Activated naive CD4-positive, alpha-beta T cell treated with anti-CD3 and anti-CD28 coated beads, Interleukin-2, amount 10 ng/mL, durations not matched to agents 7 days and 5 days (primary cell): ENCODE data around the gene MPO.

ENCODE experiments used
- CTCF ChIA-PET: fragments of 350-600 bp; sonication (Branson Sonifier 250); formaldehyde crosslinking; loops from one replicate; lab custom pipeline; 2021; ENCODE audit warnings: antibody characterized with exemption; lab: Charles Lee
- DNase-seq: peaks from one replicate; pipeline ENCODE4 v3.0.0-alpha.2; 2020
- H3K27ac Mint-ChIP-seq: one replicate; pipeline ENCODE4 v1.8.0; 2021; ENCODE audit warnings: mild to moderate bottlenecking, moderate library complexity, mixed read lengths
- H3K27me3 Mint-ChIP-seq: one replicate; pipeline ENCODE4 v1.8.0; 2021; ENCODE audit warnings: mild to moderate bottlenecking, mixed read lengths
- H3K36me3 Mint-ChIP-seq: one replicate; pipeline ENCODE4 v1.8.0; 2021; ENCODE audit warnings: mixed read lengths
- H3K4me1 Mint-ChIP-seq: one replicate; pipeline ENCODE4 v1.8.0; 2021; ENCODE audit warnings: mixed read lengths
- H3K4me3 Mint-ChIP-seq: one replicate; pipeline ENCODE4 v1.8.0; 2021; ENCODE audit warnings: mild to moderate bottlenecking, moderate library complexity, mixed read lengths
- H3K9me3 Mint-ChIP-seq: one replicate; pipeline ENCODE4 v1.8.0; 2021; ENCODE audit warnings: mixed read lengths

Gene MPO

GRCh38 chr17:58284613-58285421 lies 4.1 kb upstream of the MPO start:
- Mint-ChIP-seq H3K36me3 (no peaks in the 10 kb centered on the region), H3K27ac (no peak overlapping the region), H3K4me3 (no peak overlapping the region), H3K4me1 (peaks cover 1% of the 10 kb centered on the region), H3K9me3 (no peaks in the 10 kb centered on the region), H3K27me3 (peaks cover 51% of the 10 kb centered on the region)
- CTCF ChIA-PET = interaction anchor here (0.5 kb wide), 1 partner anchor 163 kb away, joined by 3 read pairs; no protein-coding TSS in a partner anchor
- no peak for DNase-seq

DNA sequence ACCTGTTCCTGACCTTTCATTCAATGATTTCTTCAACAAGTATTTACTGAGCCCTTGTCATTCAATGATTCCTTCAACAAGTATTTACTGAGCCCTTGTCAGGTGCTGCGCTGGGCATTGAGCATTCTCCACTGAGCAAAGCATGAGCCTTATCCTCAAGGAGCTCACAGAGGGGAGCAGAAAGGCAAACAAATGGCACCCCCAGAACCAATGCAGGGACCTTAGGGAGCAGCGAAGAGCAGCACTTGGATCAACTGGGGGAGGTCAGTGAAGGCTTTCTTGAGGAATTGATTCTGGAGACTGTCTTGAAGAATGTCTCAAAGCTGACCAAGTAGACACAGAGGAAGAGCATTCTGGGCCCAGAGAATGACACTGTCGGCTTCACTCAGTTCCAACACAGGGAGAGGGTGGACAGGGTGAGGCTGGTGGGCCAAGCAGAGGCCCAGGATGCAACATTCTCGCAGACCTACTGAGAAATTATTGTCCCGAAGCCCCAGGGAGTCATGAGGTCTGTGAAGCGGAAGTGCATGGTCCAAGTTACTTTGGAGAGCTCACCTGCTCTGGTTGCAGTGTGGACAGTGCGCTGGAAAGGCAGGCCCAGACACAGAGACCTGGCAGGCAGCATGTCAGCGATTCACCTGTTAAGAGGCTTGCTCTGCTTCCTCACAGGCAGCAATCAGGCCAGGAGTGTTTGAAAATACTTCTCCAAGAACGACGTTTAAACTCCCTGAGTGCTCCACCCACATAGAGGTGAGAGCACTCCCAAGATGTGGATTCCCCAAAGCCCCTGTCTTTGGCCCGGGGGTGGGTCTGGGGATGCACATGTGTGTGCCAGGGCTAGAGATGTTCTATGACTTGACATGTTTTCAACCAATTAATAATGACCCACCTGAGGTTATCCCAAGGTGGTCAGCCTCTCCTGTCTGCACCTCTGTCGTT lies 3.2 kb upstream of the MPO start:
- CTCF ChIA-PET = interaction anchor here (0.5 kb wide), 1 partner anchor 164 kb away, joined by 3 read pairs; no protein-coding TSS in a partner anchor
- H3K4me1 Mint-ChIP-seq = peaks cover 6% of the 10 kb centered on the region
- no peaks in the 10 kb centered on the region for H3K9me3 Mint-ChIP-seq
- no peaks in the 10 kb centered on the region for H3K36me3 Mint-ChIP-seq
- no peak overlapping the region for H3K4me3 Mint-ChIP-seq
- peaks cover 59% of the 10 kb centered on the region for H3K27me3 Mint-ChIP-seq
- DNase-seq = no peak
- H3K27ac Mint-ChIP-seq = no peak overlapping the region

GRCh38 chr17:58282442-58282841 lies 1.7 kb upstream of the MPO start:
- Mint-ChIP-seq H3K9me3 (no peaks in the 10 kb centered on the region), H3K36me3 (no peaks in the 10 kb centered on the region), H3K27ac (no peak overlapping the region), H3K4me1 (peaks cover 6% of the 10 kb centered on the region), H3K4me3 (no peak overlapping the region), H3K27me3 (peaks cover 67% of the 10 kb centered on the region)
- DNase-seq = no peak
- CTCF ChIA-PET = no interaction called here

- Mint-ChIP-seq H3K36me3 (no peaks in the 10 kb centered on the region), H3K9me3 (no peaks in the 10 kb centered on the region), H3K27me3 (peaks cover 70% of the 10 kb centered on the region), H3K4me3 (no peak overlapping the region), H3K4me1 (peaks cover 6% of the 10 kb centered on the region), H3K27ac (no peak overlapping the region)
- CTCF ChIA-PET = no interaction called here
- no peak for DNase-seq
Measured at GRCh38 chr17:58281511-58282011, 826 bp upstream of the MPO start.

- Mint-ChIP-seq H3K4me1 (peaks cover 6% of the 10 kb centered on the region), H3K36me3 (no peaks in the 10 kb centered on the region), H3K27ac (no peak overlapping the region), H3K4me3 (no peak overlapping the region), H3K9me3 (no peaks in the 10 kb centered on the region), H3K27me3 (peaks cover 80% of the 10 kb centered on the region)
- DNase-seq = peak; percentile 32
- CTCF ChIA-PET = interaction anchor here (0.8 to 0.9 kb wide), 2 partner anchors 138 to 208 kb away, joined by 3 to 4 read pairs; partner anchors contain the start of genes HSF5 and RNF43
Measured at GRCh38 chr17:58279736-58280479, 827 bp downstream of the MPO start.

- DNase-seq = no peak
- Mint-ChIP-seq H3K36me3 (no peaks in the 10 kb centered on the region), H3K9me3 (no peaks in the 10 kb centered on the region), H3K4me1 (peaks cover 6% of the 10 kb centered on the region), H3K4me3 (no peak overlapping the region), H3K27me3 (peaks cover 73% of the 10 kb centered on the region), H3K27ac (no peak overlapping the region)
- CTCF ChIA-PET = no interaction called here
Measured at GRCh38 chr17:58279016-58279711, 1.6 kb downstream of the MPO start.

DNA sequence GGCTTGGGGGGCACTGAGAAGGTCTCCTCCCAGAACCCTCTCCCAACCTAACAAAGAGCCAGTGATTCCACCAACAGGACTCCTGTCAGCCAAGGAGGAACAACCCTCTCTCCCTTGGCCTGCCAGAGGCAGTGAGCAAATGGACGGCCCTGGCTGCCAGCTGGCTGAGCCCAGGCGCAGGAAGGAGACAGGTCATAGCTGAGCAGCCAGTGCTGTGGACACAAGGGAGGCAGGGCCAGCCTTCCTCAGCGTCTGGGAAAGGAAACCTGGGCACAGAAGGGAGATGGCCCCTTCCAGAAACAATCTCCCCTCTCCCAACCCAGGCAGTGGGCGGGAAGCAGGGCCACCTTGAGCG lies 2.1 kb downstream of the MPO start:
- peaks cover 68% of the 10 kb centered on the region for H3K27me3 Mint-ChIP-seq
- H3K4me1 Mint-ChIP-seq = peaks cover 6% of the 10 kb centered on the region
- no peaks in the 10 kb centered on the region for H3K9me3 Mint-ChIP-seq
- H3K36me3 Mint-ChIP-seq = no peaks in the 10 kb centered on the region
- no peak for DNase-seq
- CTCF ChIA-PET = no interaction called here
- no peak overlapping the region for H3K27ac Mint-ChIP-seq
- H3K4me3 Mint-ChIP-seq = no peak overlapping the region

GRCh38 chr17:58277802-58278595 lies 2.7 kb downstream of the MPO start:
- Mint-ChIP-seq H3K27ac (no peak overlapping the region), H3K27me3 (peaks cover 64% of the 10 kb centered on the region), H3K4me1 (peaks cover 6% of the 10 kb centered on the region), H3K4me3 (no peak overlapping the region), H3K36me3 (no peaks in the 10 kb centered on the region), H3K9me3 (no peaks in the 10 kb centered on the region)
- CTCF ChIA-PET = interaction anchor here (0.9 to 1.5 kb wide), 3 partner anchors 14 to 161 kb away, joined by 3 to 4 read pairs (median 3); no protein-coding TSS in a partner anchor
- DNase-seq = no peak

GRCh38 chr17:58277107-58277801 lies 3.5 kb downstream of the MPO start:
- Mint-ChIP-seq H3K4me3 (no peak overlapping the region), H3K36me3 (no peaks in the 10 kb centered on the region)
- DNase-seq = no peak

GRCh38 chr17:58276423-58276822 lies 4.3 kb downstream of the MPO start:
- Mint-ChIP-seq H3K27me3 (peaks cover 58% of the 10 kb centered on the region), H3K27ac (no peak overlapping the region), H3K36me3 (no peaks in the 10 kb centered on the region), H3K4me3 (no peak overlapping the region), H3K9me3 (no peaks in the 10 kb centered on the region), H3K4me1 (peaks cover 6% of the 10 kb centered on the region)
- DNase-seq = no peak
- CTCF ChIA-PET = interaction anchor here (1.1 to 1.6 kb wide), 3 partner anchors 16 to 172 kb away, joined by 3 to 6 read pairs (median 4); no protein-coding TSS in a partner anchor

More at GRCh38 chr17:58277107-58277801, 3.5 kb downstream of the MPO start:
- Mint-ChIP-seq H3K9me3 (no peaks in the 10 kb centered on the region), H3K27me3 (peaks cover 61% of the 10 kb centered on the region), H3K4me1 (peaks cover 6% of the 10 kb centered on the region), H3K27ac (no peak overlapping the region)
- CTCF ChIA-PET = interaction anchor here (0.9 to 1.5 kb wide), 4 partner anchors 15 to 162 kb away, joined by 3 to 4 read pairs (median 3); no protein-coding TSS in a partner anchor

- DNase-seq = no peak
- CTCF ChIA-PET = interaction anchor here (0.6 to 1.8 kb wide), 3 partner anchors 142 to 173 kb away, joined by 3 to 7 read pairs (median 6); partner anchors contain the start of gene RNF43
- Mint-ChIP-seq H3K36me3 (no peaks in the 10 kb centered on the region), H3K27ac (no peak overlapping the region), H3K9me3 (no peaks in the 10 kb centered on the region), H3K27me3 (peaks cover 48% of the 10 kb centered on the region), H3K4me1 (peaks cover 6% of the 10 kb centered on the region), H3K4me3 (no peak overlapping the region)
Measured at GRCh38 chr17:58275417-58275816, 5.3 kb downstream of the MPO start.
